GM21717 (cell line): ENCODE results near the gene ZNF622.
"Not testable (repeated sequence)": the region's sequence is repeated elsewhere in the genome, so short reads cannot be mapped to it uniquely, and the experiment has no call there.

Experiments
- ATAC-seq: cut with Tn5 transposase; IDR thresholded peaks from one replicate; pipeline ENCODE4 v1.9.1; 2021; ENCODE audit warnings: mild to moderate bottlenecking, moderate library complexity; ENCODE audit not compliant: unreplicated experiment

The ZNF622 gene

GRCh38 chr5:16436065-16436682 lies 29.4 kb downstream of the ZNF622 start:
- ATAC-seq, result not testable (repeated sequence)

- ATAC-seq, result no peak
These were observed 34.1 kb downstream of the ZNF622 start for GRCh38 chr5:16431490-16431889.

- no peak for ATAC-seq
These were observed 35.1 kb downstream of the ZNF622 start for GRCh38 chr5:16430349-16431089.

GRCh38 chr5:16428359-16428758 lies 37.2 kb downstream of the ZNF622 start:
- ATAC-seq, result no peak

GRCh38 chr5:16427587-16427986 lies 38.0 kb downstream of the ZNF622 start:
- no peak for ATAC-seq

- ATAC-seq, result no peak
These were observed 47.1 kb downstream of the ZNF622 start for GRCh38 chr5:16418471-16418922.

- no peak for ATAC-seq
These were observed 48.1 kb downstream of the ZNF622 start for GRCh38 chr5:16417398-16418074.

GRCh38 chr5:16414861-16415260 lies 50.7 kb downstream of the ZNF622 start:
- ATAC-seq, result no peak

GRCh38 chr5:16413166-16413860 lies 52.3 kb downstream of the ZNF622 start:
- no peak for ATAC-seq

- ATAC-seq, result no peak
These were observed 53.0 kb downstream of the ZNF622 start for GRCh38 chr5:16412556-16412955.

- no peak for ATAC-seq
These were observed 53.7 kb downstream of the ZNF622 start for GRCh38 chr5:16411741-16412455.

GRCh38 chr5:16411235-16411634 lies 54.4 kb downstream of the ZNF622 start:
- no peak for ATAC-seq

- ATAC-seq, result no peak
These were observed 55.3 kb downstream of the ZNF622 start for GRCh38 chr5:16410338-16410737.

GRCh38 chr5:16406630-16407029 lies 59.0 kb downstream of the ZNF622 start:
- ATAC-seq, result no peak

- no peak for ATAC-seq
These were observed 59.6 kb downstream of the ZNF622 start for GRCh38 chr5:16406023-16406422.
